Fibroblast of villous mesenchyme (primary cell): Measurements from ENCODE around the gene GMDS. TPM values are rescaled to one million over a fixed set of nuclear protein-coding genes. Genes with fewer than 3 reads are reported as not detected.

Source experiments
- DNase-seq: peaks from one replicate; pipeline ENCODE4 v3.0.0-alpha.2; 2010; ENCODE audit warnings: low read depth
- H3K4me3 ChIP-seq: 2 replicates; pipeline ENCODE4 v1.5.1; 2011; ENCODE audit warnings: low read depth, mild to moderate bottlenecking, low read length
- total RNA-seq: library from RNA; depleted of rRNA; stranded (reverse); fragments of >200 nt; gene quantifications from 2 replicates; pipeline ENCODE4 v1.2.3, GENCODE V29; 2012
- TF ChIP-seq, protein P1 (sequence below): IDR thresholded peaks from 2 replicates; pipeline ENCODE4 v1.5.1; 2012; ENCODE audit warnings: low read depth, mild to moderate bottlenecking, low read length; ENCODE audit not compliant: insufficient read depth

GMDS gene
- total RNA-seq, 1 donor = 6.5 TPM

GRCh38 chr6:1730882-1731281, 514.5 kb downstream of the GMDS start:
- TF ChIP-seq, protein P1, sequence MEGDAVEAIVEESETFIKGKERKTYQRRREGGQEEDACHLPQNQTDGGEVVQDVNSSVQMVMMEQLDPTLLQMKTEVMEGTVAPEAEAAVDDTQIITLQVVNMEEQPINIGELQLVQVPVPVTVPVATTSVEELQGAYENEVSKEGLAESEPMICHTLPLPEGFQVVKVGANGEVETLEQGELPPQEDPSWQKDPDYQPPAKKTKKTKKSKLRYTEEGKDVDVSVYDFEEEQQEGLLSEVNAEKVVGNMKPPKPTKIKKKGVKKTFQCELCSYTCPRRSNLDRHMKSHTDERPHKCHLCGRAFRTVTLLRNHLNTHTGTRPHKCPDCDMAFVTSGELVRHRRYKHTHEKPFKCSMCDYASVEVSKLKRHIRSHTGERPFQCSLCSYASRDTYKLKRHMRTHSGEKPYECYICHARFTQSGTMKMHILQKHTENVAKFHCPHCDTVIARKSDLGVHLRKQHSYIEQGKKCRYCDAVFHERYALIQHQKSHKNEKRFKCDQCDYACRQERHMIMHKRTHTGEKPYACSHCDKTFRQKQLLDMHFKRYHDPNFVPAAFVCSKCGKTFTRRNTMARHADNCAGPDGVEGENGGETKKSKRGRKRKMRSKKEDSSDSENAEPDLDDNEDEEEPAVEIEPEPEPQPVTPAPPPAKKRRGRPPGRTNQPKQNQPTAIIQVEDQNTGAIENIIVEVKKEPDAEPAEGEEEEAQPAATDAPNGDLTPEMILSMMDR = no peak
- H3K4me3 ChIP-seq = no peak overlapping the region
- DNase-seq = no peak

DNA sequence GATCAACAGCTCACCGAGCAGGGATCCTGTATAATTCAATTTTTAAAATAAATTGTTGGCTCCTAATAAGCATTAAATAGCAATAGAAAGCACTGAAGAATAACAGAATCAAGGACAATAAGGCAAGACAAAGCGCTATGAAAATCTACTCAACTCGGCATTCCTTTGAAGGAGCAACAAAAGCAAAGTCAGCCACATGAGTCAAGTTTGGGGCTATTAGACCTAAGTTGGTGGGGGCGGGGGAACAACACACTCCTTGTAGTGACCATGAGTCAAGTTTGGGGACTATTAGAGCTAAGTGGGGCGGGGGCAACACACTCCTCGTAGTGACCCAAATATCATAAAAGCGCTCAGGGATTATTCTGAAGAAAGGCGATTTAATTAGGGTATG, 515.7 kb downstream of the GMDS start:
- H3K4me3 ChIP-seq = no peak overlapping the region
- no peak for DNase-seq
- TF ChIP-seq, protein P1 = no peak

GRCh38 chr6:1729133-1729749, 516.2 kb downstream of the GMDS start:
- TF ChIP-seq, protein P1 = no peak
- DNase-seq = no peak
- no peak overlapping the region for H3K4me3 ChIP-seq

DNA sequence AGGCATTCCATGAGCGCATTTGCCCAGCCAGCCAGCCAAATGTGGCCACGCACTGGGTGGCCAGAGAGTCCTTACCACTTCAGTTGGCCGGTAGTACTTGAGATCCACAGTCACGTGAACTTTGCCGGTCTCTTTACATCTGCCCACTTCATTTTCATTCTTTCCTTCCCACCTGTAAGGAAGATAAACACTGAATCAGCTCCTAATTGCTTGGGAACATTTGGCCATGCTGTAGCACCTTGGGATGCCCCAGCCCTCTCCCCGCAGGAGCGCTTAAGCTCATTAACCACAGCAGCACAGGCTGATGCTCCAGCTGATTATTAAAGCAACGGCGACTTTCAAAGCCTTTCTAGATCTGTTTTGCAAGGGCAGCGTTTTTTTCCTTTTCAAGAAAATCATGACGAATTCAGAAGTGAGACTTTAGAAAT, 519.0 kb downstream of the GMDS start:
- H3K4me3 ChIP-seq = no peak overlapping the region
- TF ChIP-seq, protein P1 = no peak
- no peak for DNase-seq

GRCh38 chr6:1724616-1725015, 520.8 kb downstream of the GMDS start:
- H3K4me3 ChIP-seq = no peak overlapping the region
- TF ChIP-seq, protein P1 = no peak
- DNase-seq = no peak

- H3K4me3 ChIP-seq = no peak overlapping the region
- no peak for DNase-seq
- TF ChIP-seq, protein P1 = no peak
These were observed 521.3 kb downstream of the GMDS start for GRCh38 chr6:1724124-1724523.

DNA sequence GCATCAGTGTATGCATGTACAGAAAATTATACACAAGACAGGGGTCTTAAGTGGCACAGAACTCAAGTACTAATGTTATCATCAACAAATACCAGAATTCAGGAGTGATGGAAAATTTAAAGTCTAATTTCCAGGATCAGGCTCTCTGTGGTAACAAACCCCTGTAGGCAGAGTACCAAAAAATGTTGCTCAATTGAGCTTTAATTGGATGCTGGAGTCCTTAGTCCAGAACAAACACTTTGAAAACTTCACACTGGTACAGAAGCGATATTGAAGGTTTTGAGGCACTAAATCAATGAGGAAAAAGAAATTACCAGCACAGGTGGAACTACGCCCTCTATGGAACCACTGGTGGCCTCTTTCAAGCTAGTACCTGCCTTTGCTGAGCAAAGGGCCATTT, 522.6 kb downstream of the GMDS start:
- DNase-seq = no peak
- TF ChIP-seq, protein P1 = no peak
- no peak overlapping the region for H3K4me3 ChIP-seq
